ENCODE results near the gene BMP3.

DNA sequence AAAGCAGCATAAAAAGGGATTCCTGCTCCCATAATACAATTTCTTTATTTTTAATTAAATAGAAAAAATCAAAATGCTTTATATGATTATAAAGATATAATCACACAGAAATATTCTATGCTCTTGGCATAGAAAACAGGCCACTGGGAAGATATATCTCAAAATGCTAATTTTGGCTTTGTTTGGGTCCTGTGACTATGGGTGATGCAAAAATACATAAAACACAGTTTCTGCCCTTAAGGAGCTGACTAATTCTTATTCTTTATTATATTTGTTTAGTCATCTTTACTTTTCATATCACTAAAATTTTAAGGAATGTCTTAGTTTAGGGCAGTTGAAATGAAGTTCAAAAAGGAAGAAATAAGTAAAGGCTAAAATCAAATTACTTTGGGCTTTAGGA, 7.0 kb upstream of the BMP3 start:
- TF ChIP-seq EZH2 (IDR thresholded peaks at IDR 0.05) (no peak), POLR2AphosphoS5 (IDR thresholded peaks at IDR 0.05; ENCODE audit: borderline replicate concordance, low read depth, low read length) (no peak), FOXP2 (optimal IDR thresholded peaks at IDR 0.05; ENCODE audit: control extremely low read depth, extremely low read length, insufficient read depth) (no peak)
